Measurements from ENCODE around the gene CBARP. TPM values are rescaled to one million over a fixed set of nuclear protein-coding genes. Genes with fewer than 3 reads are reported as not detected.

Gene CBARP
- total and polyA plus RNA-seq, 2 donors from 2014 or later, result 1.0 to 1.1 TPM

DNA sequence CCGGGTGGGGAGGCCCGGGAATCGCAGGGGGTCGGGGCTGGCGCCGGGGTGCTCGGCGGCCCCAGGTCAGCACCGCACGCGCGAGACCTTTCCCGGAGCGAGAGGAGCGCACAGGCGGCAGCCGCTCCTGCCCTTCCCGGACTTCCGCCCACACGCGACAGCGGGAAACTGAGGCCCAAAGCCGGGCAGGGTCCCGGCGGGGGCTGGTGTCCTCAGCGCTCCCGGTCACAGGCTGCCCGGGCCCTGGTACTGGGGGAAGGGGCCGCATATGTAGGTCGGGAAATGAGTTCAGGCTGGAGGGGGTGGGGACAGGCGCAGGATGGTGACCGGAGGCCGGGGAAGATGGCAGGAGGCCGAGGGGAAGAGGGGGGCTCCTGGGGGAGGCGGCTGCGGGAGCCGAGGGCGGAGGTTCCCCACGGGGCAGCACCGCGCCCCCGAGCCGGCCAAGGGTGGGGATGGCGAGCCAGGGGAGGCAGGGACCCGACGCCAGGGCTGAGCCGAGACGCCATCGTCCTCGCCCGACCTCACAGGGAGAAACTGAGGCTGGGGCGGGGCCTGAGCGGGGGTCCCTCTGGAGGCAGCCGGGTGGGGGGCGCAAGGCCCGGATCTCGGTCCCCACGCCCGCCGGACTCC lies 662 bp downstream of the CBARP start:
- Histone ChIP-seq H3K36me3 (ENCODE audit: control insufficient read depth in 2 of 3, insufficient read depth in 3 of 3, low read length in 3 of 3) (no peaks in the 10 kb centered on the region), H3K9me3 (ENCODE audit: control insufficient read depth in 2 of 3, insufficient read depth in 1 of 3, low read length in 3 of 3) (no peaks in the 10 kb centered on the region), H3K4me1 (ENCODE audit: control insufficient read depth in 2 of 3, insufficient read depth in 2 of 3, low read depth in 1 of 3, low read length in 3 of 3) (peaks cover 0 to 20% (median 6%) of the 10 kb centered on the region in 3 donors), H3K27me3 (ENCODE audit: control insufficient read depth, insufficient read depth, low read length) (no peaks in the 10 kb centered on the region), H3K27ac (ENCODE audit: low read depth in 2 of 2, low read length in 2 of 2) (no peak overlapping the region), H3K4me3 (ENCODE audit: low read length in 3 of 3) (peak overlapping the region in 1 of 3 donors; percentile 43), H3K9ac (ENCODE audit: low read length in 3 of 3) (peak overlapping the region in 1 of 3 donors; percentile 26)
- intact Hi-C loops (cut with DNase I), result no loop called here
- TF ChIP-seq, protein P1, sequence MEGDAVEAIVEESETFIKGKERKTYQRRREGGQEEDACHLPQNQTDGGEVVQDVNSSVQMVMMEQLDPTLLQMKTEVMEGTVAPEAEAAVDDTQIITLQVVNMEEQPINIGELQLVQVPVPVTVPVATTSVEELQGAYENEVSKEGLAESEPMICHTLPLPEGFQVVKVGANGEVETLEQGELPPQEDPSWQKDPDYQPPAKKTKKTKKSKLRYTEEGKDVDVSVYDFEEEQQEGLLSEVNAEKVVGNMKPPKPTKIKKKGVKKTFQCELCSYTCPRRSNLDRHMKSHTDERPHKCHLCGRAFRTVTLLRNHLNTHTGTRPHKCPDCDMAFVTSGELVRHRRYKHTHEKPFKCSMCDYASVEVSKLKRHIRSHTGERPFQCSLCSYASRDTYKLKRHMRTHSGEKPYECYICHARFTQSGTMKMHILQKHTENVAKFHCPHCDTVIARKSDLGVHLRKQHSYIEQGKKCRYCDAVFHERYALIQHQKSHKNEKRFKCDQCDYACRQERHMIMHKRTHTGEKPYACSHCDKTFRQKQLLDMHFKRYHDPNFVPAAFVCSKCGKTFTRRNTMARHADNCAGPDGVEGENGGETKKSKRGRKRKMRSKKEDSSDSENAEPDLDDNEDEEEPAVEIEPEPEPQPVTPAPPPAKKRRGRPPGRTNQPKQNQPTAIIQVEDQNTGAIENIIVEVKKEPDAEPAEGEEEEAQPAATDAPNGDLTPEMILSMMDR (IDR thresholded peaks at IDR 0.05; ENCODE audit: borderline replicate concordance, extremely low read depth, insufficient read depth), result no peak
- DNase-seq, result peak in 3 of 5 donors; percentile 63 to 87 (median 75)
- no peak for FAIRE-seq

DNA sequence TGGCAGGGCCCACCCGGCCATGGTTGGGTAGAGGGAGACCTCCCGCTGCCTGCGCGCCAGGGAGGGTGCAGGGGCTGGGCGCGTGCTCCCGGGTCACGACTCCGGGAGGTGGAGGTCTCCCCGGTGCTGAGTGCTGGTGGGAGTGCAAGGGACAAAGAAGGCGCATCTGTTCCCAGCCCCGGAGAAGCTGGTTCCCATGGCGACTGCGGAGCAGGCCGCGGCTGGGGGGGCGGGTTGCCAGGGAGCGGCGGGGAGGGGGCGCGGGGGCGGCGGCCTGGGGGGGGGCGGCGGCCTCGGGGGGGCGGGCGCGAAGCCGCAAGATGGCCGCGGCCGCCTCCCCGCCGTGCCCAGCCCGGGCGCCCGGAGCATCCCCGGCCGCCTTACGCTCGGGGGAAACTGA lies 1.2 kb downstream of the CBARP start:
- H3K4me3 ChIP-seq (ENCODE audit: low read length in 3 of 3), result no peak overlapping the region
- H3K9ac ChIP-seq (ENCODE audit: low read length in 3 of 3), result no peak overlapping the region
- DNase-seq (peak in 2 of 5 donors; percentile 36 to 73), FAIRE-seq (no peak)
- H3K27me3 ChIP-seq (ENCODE audit: control insufficient read depth, insufficient read depth, low read length), result no peaks in the 10 kb centered on the region
- H3K4me1 ChIP-seq (ENCODE audit: control insufficient read depth in 2 of 3, insufficient read depth in 2 of 3, low read depth in 1 of 3, low read length in 3 of 3), result peaks cover 0 to 19% (median 6%) of the 10 kb centered on the region in 3 donors
- no peaks in the 10 kb centered on the region for H3K36me3 ChIP-seq (ENCODE audit: control insufficient read depth in 2 of 3, insufficient read depth in 3 of 3, low read length in 3 of 3)
- no peak overlapping the region for H3K27ac ChIP-seq (ENCODE audit: low read depth in 2 of 2, low read length in 2 of 2)
- TF ChIP-seq, protein P1 (IDR thresholded peaks at IDR 0.05; ENCODE audit: borderline replicate concordance, extremely low read depth, insufficient read depth), result no peak
- H3K9me3 ChIP-seq (ENCODE audit: control insufficient read depth in 2 of 3, insufficient read depth in 1 of 3, low read length in 3 of 3), result no peaks in the 10 kb centered on the region
- intact Hi-C loops (cut with DNase I), result no loop called here

DNA sequence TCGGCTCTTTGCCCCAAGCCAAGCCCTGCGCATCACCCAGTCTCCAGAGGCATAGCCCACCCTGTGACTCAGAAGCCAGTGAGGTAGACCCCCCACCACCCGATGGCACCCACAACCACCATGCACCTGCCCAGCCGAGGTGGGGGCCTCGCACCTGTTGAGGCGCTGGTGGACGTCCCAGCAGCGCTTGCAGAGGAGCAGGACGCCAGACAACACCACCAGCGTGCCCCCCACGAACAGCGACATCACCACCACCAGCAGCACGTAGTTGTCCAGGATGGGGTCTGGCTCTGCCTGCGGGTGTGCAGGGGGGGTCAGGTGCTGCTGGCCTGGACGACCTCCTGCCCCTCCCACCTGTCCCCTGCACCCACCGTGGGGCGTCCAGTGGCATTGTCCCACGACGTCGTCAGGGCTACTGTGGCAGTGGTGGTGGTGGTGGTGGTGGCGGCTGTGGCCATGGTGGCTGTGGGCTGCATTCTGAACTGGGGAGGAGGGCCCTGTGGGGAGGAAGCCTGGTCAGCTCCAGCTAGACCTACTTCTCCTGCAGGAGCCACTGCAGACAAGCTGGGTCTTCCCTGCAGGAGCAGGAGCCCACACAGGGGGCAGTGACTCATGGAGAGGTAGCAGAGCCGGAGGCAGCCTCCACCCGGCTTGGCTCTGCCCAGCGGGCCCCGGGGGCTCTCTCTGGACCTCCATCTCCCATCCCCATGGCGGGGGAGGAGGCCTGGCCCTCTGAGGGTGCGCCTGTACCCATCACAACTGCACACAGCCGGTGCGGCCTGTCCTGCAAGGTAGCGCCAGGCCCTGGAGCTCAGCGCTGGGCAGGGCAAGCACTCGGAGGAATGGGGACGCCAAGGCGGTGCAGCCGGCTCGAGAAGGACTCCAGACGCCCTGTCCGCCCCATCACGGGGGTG lies 1.9 kb downstream of the CBARP start:
- no peak overlapping the region for H3K4me3 ChIP-seq (ENCODE audit: low read length in 3 of 3)
- DNase-seq (peak in 1 of 5 donors; percentile 65), FAIRE-seq (no peak)
- H3K4me1 ChIP-seq (ENCODE audit: control insufficient read depth in 2 of 3, insufficient read depth in 2 of 3, low read depth in 1 of 3, low read length in 3 of 3), result peaks cover 0 to 16% (median 6%) of the 10 kb centered on the region in 3 donors
- TF ChIP-seq, protein P1 (IDR thresholded peaks at IDR 0.05; ENCODE audit: borderline replicate concordance, extremely low read depth, insufficient read depth), result no peak
- H3K9me3 ChIP-seq (ENCODE audit: control insufficient read depth in 2 of 3, insufficient read depth in 1 of 3, low read length in 3 of 3), result no peaks in the 10 kb centered on the region
- intact Hi-C loops (cut with DNase I), result no loop called here
- no peak overlapping the region for H3K9ac ChIP-seq (ENCODE audit: low read length in 3 of 3)
- H3K27ac ChIP-seq (ENCODE audit: low read depth in 2 of 2, low read length in 2 of 2), result no peak overlapping the region
- H3K27me3 ChIP-seq (ENCODE audit: control insufficient read depth, insufficient read depth, low read length), result no peaks in the 10 kb centered on the region
- H3K36me3 ChIP-seq (ENCODE audit: control insufficient read depth in 2 of 3, insufficient read depth in 3 of 3, low read length in 3 of 3), result no peaks in the 10 kb centered on the region

Measured in kidney (tissue), 14 donors.